ENCODE results near the gene UPF2. TPM values are rescaled to one million over a fixed set of nuclear protein-coding genes. Genes with fewer than 3 reads are reported as not detected.

The UPF2 gene
- total and polyA plus RNA-seq, 2 of the 13 experiments (the other 11 are each of a cell fraction or from before 2014, with no cell fraction given) = 6.2 to 14.5 TPM

- no peak for TF ChIP-seq ZNF354B (CRISPR knock-in tag; IDR thresholded peaks at IDR 0.05)
- TF ChIP-seq ZBTB3 (CRISPR knock-in tag; IDR thresholded peaks at IDR 0.05; ENCODE audit: borderline replicate concordance, low read depth) = no peak
- no peak for TF ChIP-seq POLR2AphosphoS2 (IDR thresholded peaks at IDR 0.05; ENCODE audit: low read depth, low read length)
- TF ChIP-seq ZSCAN12 (CRISPR knock-in tag; IDR thresholded peaks at IDR 0.05) = no peak
- TF ChIP-seq ARID4A (CRISPR knock-in tag; IDR thresholded peaks at IDR 0.05; ENCODE audit: borderline replicate concordance) = peak; percentile 32; the same call in 1 of the 2 replicates
- TF ChIP-seq RORA (CRISPR knock-in tag; IDR thresholded peaks at IDR 0.05) = no peak
- no peak for TF ChIP-seq ZNF510 (CRISPR knock-in tag; IDR thresholded peaks at IDR 0.05; ENCODE audit: low read depth)
- peak; percentile 69; the same call in 1 of the 2 replicates for TF ChIP-seq HOMEZ (CRISPR knock-in tag; IDR thresholded peaks at IDR 0.05; ENCODE audit: low read depth)
- TF ChIP-seq PTBP1 (IDR thresholded peaks at IDR 0.05; ENCODE audit: low read depth, low read length, poor library complexity, severe bottlenecking) = no peak
- TF ChIP-seq ZBTB7A (CRISPR knock-in tag; IDR thresholded peaks at IDR 0.05) = 0 out of 2 replicates have a peak, but pooled peaks have one; percentile 17
- TF ChIP-seq ZNF326 (CRISPR knock-in tag; IDR thresholded peaks at IDR 0.05; ENCODE audit: borderline replicate concordance) = no peak
- TF ChIP-seq RARG (CRISPR knock-in tag; IDR thresholded peaks at IDR 0.05; ENCODE audit: low read depth) = no peak
- TF ChIP-seq ZNF256 (CRISPR knock-in tag; conservative IDR thresholded peaks at IDR 0.05) = no peak
- TF ChIP-seq HES4 (CRISPR knock-in tag; IDR thresholded peaks at IDR 0.05; ENCODE audit: borderline replicate concordance) = no peak
- 0 out of 2 replicates have a peak, but pooled peaks have one; percentile 53 for TF ChIP-seq ESRRA (CRISPR knock-in tag; IDR thresholded peaks at IDR 0.05; ENCODE audit: low read depth)
- no peak for TF ChIP-seq CHCHD3 (CRISPR knock-in tag; IDR thresholded peaks at IDR 0.05)
- no peak for TF ChIP-seq CC2D1A (CRISPR knock-in tag; IDR thresholded peaks at IDR 0.05)
- no peak for TF ChIP-seq SATB2 (CRISPR knock-in tag; IDR thresholded peaks at IDR 0.05)
- TF ChIP-seq ZFP90 (CRISPR knock-in tag; IDR thresholded peaks at IDR 0.05; ENCODE audit: borderline replicate concordance) = no peak
- 0 out of 2 replicates have a peak, but pooled peaks have one; percentile 36 for TF ChIP-seq BORCS8-MEF2B (CRISPR knock-in tag; IDR thresholded peaks at IDR 0.05)
- TF ChIP-seq IRF1 (CRISPR knock-in tag; IDR thresholded peaks at IDR 0.05; ENCODE audit: low read depth) = no peak
- TF ChIP-seq ZNF83 (CRISPR knock-in tag; IDR thresholded peaks at IDR 0.05; ENCODE audit: borderline replicate concordance) = no peak
- TF ChIP-seq ZBTB42 (CRISPR knock-in tag; IDR thresholded peaks at IDR 0.05) = 0 out of 2 replicates have a peak, but pooled peaks have one; percentile 72
Observed at GRCh38 chr10:11881477-11882417, 160.9 kb downstream of the UPF2 start (continued).
